ENCODE data around the gene CREG2. TPM values are rescaled to one million over a fixed set of nuclear protein-coding genes. Genes with fewer than 3 reads are reported as not detected.

Gene CREG2
- total and polyA plus RNA-seq, 2 experiments from 2014 or later: 0.15 to 0.22 TPM

DNA sequence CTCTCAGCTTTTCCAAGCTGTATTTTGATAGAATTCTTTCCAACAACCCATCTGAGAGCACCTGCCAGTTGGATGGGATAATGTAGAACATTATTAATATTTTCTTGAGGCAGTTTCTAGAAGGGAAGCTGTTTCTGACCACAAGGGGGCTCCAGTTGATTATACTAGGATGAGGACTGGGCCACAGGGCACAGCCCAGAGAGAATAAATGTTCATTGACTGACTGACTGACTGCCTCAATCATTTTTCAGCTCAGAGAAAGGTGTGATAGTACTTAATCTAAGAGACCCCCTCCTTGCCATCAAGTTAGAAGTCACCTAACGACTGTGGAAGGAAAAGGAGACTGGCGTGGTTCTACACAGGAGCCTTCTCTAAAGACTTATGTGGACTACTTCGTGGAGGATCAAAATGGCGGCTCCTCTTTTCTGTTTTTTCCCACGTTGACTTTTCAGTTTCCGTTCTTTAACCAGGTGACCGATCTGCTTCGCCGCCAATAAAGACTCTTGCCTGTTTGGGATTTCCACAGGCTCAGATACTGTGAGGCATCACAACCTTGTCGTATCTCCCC, 31.9 kb upstream of the CREG2 start:
- WGBS, 2 experiments (ENCODE audit: low coverage in 1 of 2, low lambda C conversion rate in 2 of 2, missing lambda C conversion rate in 2 of 2): 87 to 89% methylated on average over 10 of the region's 10 CpGs
- H3K27ac ChIP-seq: no peak overlapping the region
- no peaks in the 10 kb centered on the region for H3K79me2 ChIP-seq (ENCODE audit: insufficient read depth)
- TF ChIP-seq EZH2phosphoT487 (IDR thresholded peaks at IDR 0.05; ENCODE audit: insufficient read depth, low read depth) (no peak), EZH2 (IDR thresholded peaks at IDR 0.05; ENCODE audit: insufficient read depth, poor library complexity, severe bottlenecking) (no peak)
- H3K27me3 ChIP-seq (replicated peaks; ENCODE audit: insufficient read depth): no peaks in the 10 kb centered on the region
- H3F3A ChIP-seq (ENCODE audit: insufficient read depth): peaks cover 5% of the 10 kb centered on the region; the same call in 1 of the 2 replicates
- H4K20me1 ChIP-seq (ENCODE audit: insufficient read depth): no peaks in the 10 kb centered on the region
- H3K9me2 ChIP-seq (ENCODE audit: insufficient read depth): no peaks in the 10 kb centered on the region
- H3K4me1 ChIP-seq (ENCODE audit: insufficient read depth): peaks cover 6% of the 10 kb centered on the region; the same call in 1 of the 2 replicates
- H3K4me2 ChIP-seq (ENCODE audit: unreplicated experiment): no peak overlapping the region
- in situ Hi-C loops (cut with MboI): loop anchor here (10.0 kb wide), 2 partner anchors 276 to 426 kb away; partner anchors contain the start of gene MAP4K4
- no peak overlapping the region for H3K9ac ChIP-seq
- no peaks in the 10 kb centered on the region for H3K36me3 ChIP-seq (ENCODE audit: low read depth)
- peak; percentile 82 for DNase-seq
- H3K9me3 ChIP-seq (ENCODE audit: low read depth): no peaks in the 10 kb centered on the region
- no peak overlapping the region for H3K4me3 ChIP-seq
- no peak overlapping the region for H2AFZ ChIP-seq

DNA sequence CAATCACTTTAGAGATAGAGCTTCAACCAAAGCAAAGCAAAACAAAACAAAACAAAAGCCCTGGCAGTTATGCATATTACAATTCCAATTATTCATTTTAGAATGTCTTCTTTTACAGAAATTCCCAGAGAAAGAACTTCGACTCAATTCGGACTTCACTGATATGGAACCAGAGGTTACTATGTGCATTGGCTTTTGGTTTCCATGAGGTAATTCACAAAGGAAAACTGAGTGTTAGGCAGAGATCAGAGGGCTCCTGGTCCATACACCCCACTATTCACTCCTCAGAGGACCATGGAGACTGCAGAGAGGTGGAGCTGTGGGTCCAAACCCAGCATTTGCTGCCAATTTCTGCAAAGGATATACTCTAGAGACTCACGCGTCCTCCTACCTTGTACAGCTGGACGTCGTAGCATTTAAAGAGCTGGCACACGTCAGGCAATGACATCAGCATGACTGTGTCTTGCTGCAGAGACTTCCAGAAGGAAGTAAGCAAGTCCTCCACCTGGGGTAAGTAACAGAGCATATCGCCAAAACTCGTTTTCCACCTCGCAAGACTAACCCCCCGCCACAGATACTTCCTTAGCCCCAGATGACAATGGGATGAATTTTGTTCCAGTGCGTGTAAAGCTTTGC, 31.3 kb upstream of the CREG2 start:
- no peak for DNase-seq
- in situ Hi-C loops (cut with MboI): loop anchor here (10.0 kb wide), 2 partner anchors 276 to 426 kb away; partner anchors contain the start of gene MAP4K4
- Histone ChIP-seq H3K27ac (no peak overlapping the region), H3K79me2 (ENCODE audit: insufficient read depth) (no peaks in the 10 kb centered on the region), H3K4me3 (no peak overlapping the region), H3K27me3 (replicated peaks; ENCODE audit: insufficient read depth) (no peaks in the 10 kb centered on the region), H3K4me2 (ENCODE audit: unreplicated experiment) (no peak overlapping the region), H3K9ac (no peak overlapping the region), H3K36me3 (ENCODE audit: low read depth) (no peaks in the 10 kb centered on the region), H4K20me1 (ENCODE audit: insufficient read depth) (no peaks in the 10 kb centered on the region), H2AFZ (no peak overlapping the region), H3K9me3 (ENCODE audit: low read depth) (no peaks in the 10 kb centered on the region), H3K4me1 (ENCODE audit: insufficient read depth) (peaks cover 6% of the 10 kb centered on the region; the same call in 1 of the 2 replicates), H3K9me2 (ENCODE audit: insufficient read depth) (no peaks in the 10 kb centered on the region), H3F3A (ENCODE audit: insufficient read depth) (peaks cover 5% of the 10 kb centered on the region; the same call in 1 of the 2 replicates)
- 84 to 90% methylated on average over 12 of the region's 12 CpGs for WGBS, 2 experiments (ENCODE audit: low coverage in 1 of 2, low lambda C conversion rate in 2 of 2, missing lambda C conversion rate in 2 of 2)
- TF ChIP-seq EZH2 (IDR thresholded peaks at IDR 0.05; ENCODE audit: insufficient read depth, poor library complexity, severe bottlenecking): no peak
- no peak for TF ChIP-seq EZH2phosphoT487 (IDR thresholded peaks at IDR 0.05; ENCODE audit: insufficient read depth, low read depth)

DNA sequence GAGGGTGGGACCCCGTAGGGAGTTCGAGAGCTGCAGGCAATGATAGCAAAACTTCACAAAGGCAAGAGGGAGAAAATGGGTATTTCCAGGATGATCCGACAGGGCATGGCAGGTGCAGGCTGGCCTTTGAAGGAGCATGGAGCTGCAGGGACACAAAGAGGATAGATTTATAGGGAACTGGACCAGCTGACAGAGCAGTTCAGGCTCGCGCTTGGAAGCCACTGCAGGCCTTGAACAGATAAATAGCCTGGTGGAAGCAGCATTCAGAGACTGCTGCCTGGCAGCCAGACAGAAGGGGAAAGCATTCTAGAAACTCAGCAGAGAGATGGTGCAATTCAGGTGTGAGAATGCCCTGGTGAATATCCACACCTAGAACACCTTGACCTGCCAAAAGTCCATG, 29.3 kb upstream of the CREG2 start:
- no peak overlapping the region for H3K27ac ChIP-seq
- H4K20me1 ChIP-seq (ENCODE audit: insufficient read depth): no peaks in the 10 kb centered on the region
- peaks cover 5% of the 10 kb centered on the region; the same call in 1 of the 2 replicates for H3F3A ChIP-seq (ENCODE audit: insufficient read depth)
- H3K79me2 ChIP-seq (ENCODE audit: insufficient read depth): no peaks in the 10 kb centered on the region
- TF ChIP-seq EZH2phosphoT487 (IDR thresholded peaks at IDR 0.05; ENCODE audit: insufficient read depth, low read depth): no peak
- TF ChIP-seq EZH2 (IDR thresholded peaks at IDR 0.05; ENCODE audit: insufficient read depth, poor library complexity, severe bottlenecking): no peak
- H3K4me1 ChIP-seq (ENCODE audit: insufficient read depth): peaks cover 6% of the 10 kb centered on the region; the same call in 1 of the 2 replicates
- no peaks in the 10 kb centered on the region for H3K27me3 ChIP-seq (replicated peaks; ENCODE audit: insufficient read depth)
- in situ Hi-C loops (cut with MboI): loop anchor here (10.0 kb wide), 2 partner anchors 278 to 428 kb away; partner anchors contain the start of gene MAP4K4
- H3K4me3 ChIP-seq: no peak overlapping the region
- H3K4me2 ChIP-seq (ENCODE audit: unreplicated experiment): no peak overlapping the region
- WGBS, 2 experiments (ENCODE audit: low coverage in 1 of 2, low lambda C conversion rate in 2 of 2, missing lambda C conversion rate in 2 of 2): 98 to 99% methylated on average over 5 of the region's 5 CpGs
- no peaks in the 10 kb centered on the region for H3K9me2 ChIP-seq (ENCODE audit: insufficient read depth)
- DNase-seq: no peak
- no peaks in the 10 kb centered on the region for H3K36me3 ChIP-seq (ENCODE audit: low read depth)
- H3K9me3 ChIP-seq (ENCODE audit: low read depth): no peaks in the 10 kb centered on the region
- H3K9ac ChIP-seq: no peak overlapping the region
- no peak overlapping the region for H2AFZ ChIP-seq

DNA sequence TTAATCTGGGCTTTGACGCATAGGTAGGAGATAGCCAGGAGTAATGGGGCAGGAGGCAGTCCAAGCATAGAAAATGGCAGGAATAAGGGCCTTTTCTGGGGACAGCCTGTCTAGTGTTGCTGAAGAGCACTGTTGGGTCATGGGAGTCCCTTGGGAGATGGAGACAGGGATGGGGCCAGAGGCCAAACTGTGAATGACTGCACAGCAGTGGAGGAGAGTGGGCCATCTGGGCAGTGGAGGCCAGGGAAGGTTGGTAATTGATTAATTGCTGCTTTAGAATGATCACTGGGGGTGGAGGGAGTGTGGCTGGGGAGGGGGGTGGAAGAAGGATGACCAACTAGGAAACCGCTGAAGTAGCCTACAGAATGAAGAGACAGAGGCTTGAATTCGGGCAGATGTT, 28.6 kb upstream of the CREG2 start:
- DNase-seq: no peak
- peaks cover 6% of the 10 kb centered on the region; the same call in 1 of the 2 replicates for H3K4me1 ChIP-seq (ENCODE audit: insufficient read depth)
- no peaks in the 10 kb centered on the region for H3K36me3 ChIP-seq (ENCODE audit: low read depth)
- 100% methylated on average over 3 of the region's 3 CpGs for WGBS, 2 experiments (ENCODE audit: low coverage in 1 of 2, low lambda C conversion rate in 2 of 2, missing lambda C conversion rate in 2 of 2)
- no peak overlapping the region for H3K27ac ChIP-seq
- H3K27me3 ChIP-seq (replicated peaks; ENCODE audit: insufficient read depth): no peaks in the 10 kb centered on the region
- H3K4me2 ChIP-seq (ENCODE audit: unreplicated experiment): no peak overlapping the region
- no peak overlapping the region for H3K4me3 ChIP-seq
- no peaks in the 10 kb centered on the region for H3F3A ChIP-seq (ENCODE audit: insufficient read depth)
- H2AFZ ChIP-seq: no peak overlapping the region
- TF ChIP-seq EZH2 (IDR thresholded peaks at IDR 0.05; ENCODE audit: insufficient read depth, poor library complexity, severe bottlenecking) (no peak), EZH2phosphoT487 (IDR thresholded peaks at IDR 0.05; ENCODE audit: insufficient read depth, low read depth) (no peak)
- no peaks in the 10 kb centered on the region for H4K20me1 ChIP-seq (ENCODE audit: insufficient read depth)
- no peaks in the 10 kb centered on the region for H3K9me2 ChIP-seq (ENCODE audit: insufficient read depth)
- no peaks in the 10 kb centered on the region for H3K79me2 ChIP-seq (ENCODE audit: insufficient read depth)
- H3K9me3 ChIP-seq (ENCODE audit: low read depth): no peaks in the 10 kb centered on the region
- no peak overlapping the region for H3K9ac ChIP-seq
- in situ Hi-C loops (cut with MboI): loop anchor here (10.0 kb wide), 2 partner anchors 279 to 429 kb away; partner anchors contain the start of gene MAP4K4

Measured in GM23248 (cell line).